OCI-LY7 (cell line): Measurements from ENCODE around the gene MMP15. TPM values are rescaled to one million over a fixed set of nuclear protein-coding genes. Genes with fewer than 3 reads are reported as not detected.

Experiments used
- BruUV-seq: library from RNA; stranded (reverse); fragments of 400-500 nt; replicated peaks from 2 replicates; lab custom pipeline; 2021; lab: Mats Ljungman, UMichigan
- CTCF ChIA-PET: fragments of 300-600 bp; sonication (Branson Sonifier 250); formaldehyde crosslinking; loops from one replicate; lab custom pipeline; 2022; ENCODE audit warnings: antibody characterized with exemption; ENCODE audit not compliant: unreplicated experiment; lab: Charles Lee
- POLR2A ChIA-PET: fragments of 300-600 bp; sonication (Branson Sonifier 250); formaldehyde crosslinking; loops from one replicate; lab custom pipeline; 2022; ENCODE audit warnings: antibody characterized with exemption; lab: Charles Lee
- DNase-seq: peaks from one replicate; pipeline ENCODE4 v3.0.0-alpha.2; 2015; ENCODE audit warnings: low spot score
- H2AFZ ChIP-seq: fragments of 200-600 bp; sonication (generic), shearing (Covaris generic); 2 replicates; pipeline ENCODE4 v1.6.1; 2014; ENCODE audit warnings: mild to moderate bottlenecking, antibody characterized with exemption, low read length, moderate library complexity
- H3K27ac ChIP-seq: fragments of 200-600 bp; sonication (generic); 2 replicates; pipeline ENCODE4 v1.5.1; 2014; ENCODE audit warnings: mixed run types, low read depth, mild to moderate bottlenecking, moderate library complexity, low read length, inconsistent platforms; ENCODE audit not compliant: poor library complexity, severe bottlenecking
- H3K36me3 ChIP-seq: fragments of 200-600 bp; sonication (generic); 2 replicates; pipeline ENCODE4 v1.6.1; 2014; ENCODE audit warnings: mild to moderate bottlenecking, antibody characterized with exemption, low read length, moderate library complexity, mixed read lengths; ENCODE audit not compliant: insufficient read depth
- H3K4me1 ChIP-seq: fragments of 200-600 bp; sonication (generic); 2 replicates; pipeline ENCODE4 v1.5.1; 2014; ENCODE audit warnings: mild to moderate bottlenecking, low read length; ENCODE audit not compliant: insufficient read depth, poor library complexity, severe bottlenecking
- H3K4me2 ChIP-seq: fragments of 200-600 bp; sonication (generic); 2 replicates; pipeline ENCODE4 v1.6.1; 2014; ENCODE audit warnings: mild to moderate bottlenecking, low read length
- H3K4me3 ChIP-seq: fragments of 200-600 bp; sonication (generic); 2 replicates; pipeline ENCODE4 v1.5.1; 2014; ENCODE audit warnings: mild to moderate bottlenecking, low read depth, low read length; ENCODE audit not compliant: poor library complexity, severe bottlenecking
- H3K79me2 ChIP-seq: fragments of 200-600 bp; sonication (generic); 2 replicates; pipeline ENCODE4 v1.6.1; 2016; ENCODE audit warnings: low read depth, mild to moderate bottlenecking, low read length, moderate library complexity, mixed read lengths; ENCODE audit not compliant: insufficient read depth
- H3K9me2 ChIP-seq: fragments of 200-600 bp; sonication (generic); 2 replicates; pipeline ENCODE4 v1.6.1; 2016; ENCODE audit warnings: mild to moderate bottlenecking, low read length, mixed read lengths; ENCODE audit not compliant: insufficient read depth
- H3K9me3 ChIP-seq: fragments of 200-600 bp; sonication (generic); 2 replicates; pipeline ENCODE4 v1.6.1; 2014; ENCODE audit warnings: mild to moderate bottlenecking, mixed run types, low read length, mixed read lengths
- H4K20me1 ChIP-seq: fragments of 200-600 bp; sonication (generic); 2 replicates; pipeline ENCODE4 v1.6.1; 2014; ENCODE audit warnings: mild to moderate bottlenecking, antibody characterized with exemption, low read length, moderate library complexity, mixed read lengths; ENCODE audit not compliant: insufficient read depth
- EZH2phosphoT487 ChIP-seq: fragments of 200-600 bp; sonication (generic); IDR thresholded peaks from 2 replicates; pipeline ENCODE4 v1.6.1; 2018; ENCODE audit warnings: low read depth, borderline replicate concordance, mild to moderate bottlenecking, mixed run types, antibody characterized with exemption, low read length, moderate library complexity, mixed read lengths
- intact Hi-C: fragments of 100-400 bp; cut with micrococcal nuclease; formaldehyde crosslinking; loops from one replicate; pipeline ENCODE4 v1.10.0; 2022; ENCODE audit not compliant: unreplicated experiment
- total RNA-seq, 2 experiments: library from RNA; depleted of rRNA in 1 of 2; stranded (reverse); fragments of >200 nt in 1 of 2; shearing (Covaris generic) in 1 of 2; gene quantifications; 2 replicates each; pipeline ENCODE4 v1.2.3, GENCODE V29; 2014 to 2022
- TF ChIP-seq, protein P1 (sequence below): fragments of 200-600 bp; sonication (generic); conservative IDR thresholded peaks from 2 replicates; pipeline ENCODE4 v1.5.1; 2014; ENCODE audit warnings: mild to moderate bottlenecking, antibody characterized with exemption, low read length, moderate library complexity, mixed read lengths

The MMP15 gene
- total RNA-seq, 2 experiments from 2014 or later: 0.21 TPM; not detected in 1

DNA sequence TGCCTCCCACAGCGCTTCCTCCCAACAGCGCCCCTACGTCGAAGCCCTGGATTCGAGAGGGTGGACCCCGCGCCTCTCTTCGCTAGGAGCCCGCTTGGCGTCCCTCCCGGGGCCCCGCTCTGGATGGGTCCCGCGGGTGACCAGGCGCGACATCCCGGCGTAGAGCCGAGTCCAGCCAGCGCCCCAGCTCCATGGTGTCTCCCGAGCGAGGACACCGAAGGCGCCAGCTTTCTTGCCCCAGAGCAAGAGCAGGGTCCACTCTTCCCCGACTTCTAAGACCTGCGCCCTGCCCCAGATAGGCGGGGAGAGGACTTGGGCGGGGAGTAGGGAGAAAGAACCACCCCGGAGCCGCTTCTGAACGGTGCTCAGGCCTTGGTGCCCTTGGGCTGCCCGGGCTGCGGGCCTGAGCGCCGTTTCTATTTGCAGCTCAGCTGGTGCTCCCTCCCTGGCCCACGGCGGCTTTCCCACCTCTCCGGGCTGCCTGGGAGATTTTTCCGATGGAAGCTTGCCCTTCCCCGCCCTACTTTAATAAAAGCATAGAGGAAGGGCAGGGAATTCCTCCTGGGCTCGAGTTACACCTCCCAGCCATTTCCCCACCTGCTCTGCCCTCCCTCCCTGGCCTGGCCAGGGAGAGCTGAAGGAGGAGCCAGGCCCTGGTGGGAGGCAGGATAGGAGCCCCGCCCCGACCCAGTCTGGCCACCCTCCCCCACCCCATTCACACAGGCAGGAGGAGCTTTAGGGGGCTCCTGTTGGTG, 1.8 kb downstream of the MMP15 start:
- no peak overlapping the region for H3K4me2 ChIP-seq
- H3K36me3 ChIP-seq: no peaks in the 10 kb centered on the region
- TF ChIP-seq, protein P1, sequence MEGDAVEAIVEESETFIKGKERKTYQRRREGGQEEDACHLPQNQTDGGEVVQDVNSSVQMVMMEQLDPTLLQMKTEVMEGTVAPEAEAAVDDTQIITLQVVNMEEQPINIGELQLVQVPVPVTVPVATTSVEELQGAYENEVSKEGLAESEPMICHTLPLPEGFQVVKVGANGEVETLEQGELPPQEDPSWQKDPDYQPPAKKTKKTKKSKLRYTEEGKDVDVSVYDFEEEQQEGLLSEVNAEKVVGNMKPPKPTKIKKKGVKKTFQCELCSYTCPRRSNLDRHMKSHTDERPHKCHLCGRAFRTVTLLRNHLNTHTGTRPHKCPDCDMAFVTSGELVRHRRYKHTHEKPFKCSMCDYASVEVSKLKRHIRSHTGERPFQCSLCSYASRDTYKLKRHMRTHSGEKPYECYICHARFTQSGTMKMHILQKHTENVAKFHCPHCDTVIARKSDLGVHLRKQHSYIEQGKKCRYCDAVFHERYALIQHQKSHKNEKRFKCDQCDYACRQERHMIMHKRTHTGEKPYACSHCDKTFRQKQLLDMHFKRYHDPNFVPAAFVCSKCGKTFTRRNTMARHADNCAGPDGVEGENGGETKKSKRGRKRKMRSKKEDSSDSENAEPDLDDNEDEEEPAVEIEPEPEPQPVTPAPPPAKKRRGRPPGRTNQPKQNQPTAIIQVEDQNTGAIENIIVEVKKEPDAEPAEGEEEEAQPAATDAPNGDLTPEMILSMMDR: no peak
- TF ChIP-seq EZH2phosphoT487: no peak
- intact Hi-C loops: loop anchor here (5.0 kb wide), 1 partner anchor 170 kb away; the partner anchor contains the start of gene CSNK2A2
- H3K4me3 ChIP-seq: no peak overlapping the region
- ChIA-PET CTCF (interaction anchor here (0.5 kb wide), 1 partner anchor 165 kb away, joined by 3 read pairs; no protein-coding TSS in a partner anchor), POLR2A (interaction anchor here (0.6 to 1.3 kb wide), 3 partner anchors 12 to 294 kb away, joined by 3 to 4 read pairs (median 3); no protein-coding TSS in a partner anchor)
- H3K79me2 ChIP-seq: no peaks in the 10 kb centered on the region
- no peaks in the 10 kb centered on the region for H3K9me2 ChIP-seq
- DNase-seq: no peak
- H3K9me3 ChIP-seq: no peaks in the 10 kb centered on the region
- no peak overlapping the region for H3K27ac ChIP-seq
- H3K4me1 ChIP-seq: peaks cover 4% of the 10 kb centered on the region
- BruUV-seq: no TSS peak
- H2AFZ ChIP-seq: no peak overlapping the region
- H4K20me1 ChIP-seq: no peaks in the 10 kb centered on the region

DNA sequence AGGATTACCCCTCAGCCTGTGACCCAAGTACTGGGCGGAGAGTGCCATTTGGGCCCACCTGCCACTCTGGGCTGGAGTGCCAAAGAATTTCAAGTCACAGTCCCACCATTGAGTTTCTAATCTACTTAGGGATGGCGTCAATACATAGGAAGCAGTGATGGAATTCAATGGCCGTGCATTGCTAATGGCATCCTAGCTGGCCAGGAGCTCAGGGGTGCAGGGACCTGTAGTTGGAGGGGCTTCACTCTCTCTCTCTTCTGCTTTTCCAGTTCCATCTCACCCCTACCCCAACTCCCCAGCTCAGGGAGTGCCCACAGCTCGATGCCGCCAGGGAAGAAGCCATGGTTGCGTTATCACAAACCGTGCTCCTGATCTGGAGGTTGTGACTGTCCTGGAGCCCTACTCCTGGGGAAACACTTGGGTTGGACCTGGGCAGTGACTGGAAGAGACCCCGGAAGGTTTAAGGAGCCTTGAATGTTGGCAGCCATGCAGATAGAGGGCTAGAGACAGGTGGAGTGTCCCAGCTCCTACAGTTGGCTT, 2.4 kb downstream of the MMP15 start:
- CTCF ChIA-PET: interaction anchor here (0.5 kb wide), 1 partner anchor 166 kb away, joined by 3 read pairs; no protein-coding TSS in a partner anchor
- Histone ChIP-seq H3K79me2 (no peaks in the 10 kb centered on the region), H3K27ac (no peak overlapping the region), H3K4me1 (peaks cover 11% of the 10 kb centered on the region), H3K4me2 (no peak overlapping the region), H3K9me2 (no peaks in the 10 kb centered on the region), H3K9me3 (no peaks in the 10 kb centered on the region), H2AFZ (no peak overlapping the region), H3K36me3 (no peaks in the 10 kb centered on the region), H3K4me3 (no peak overlapping the region), H4K20me1 (no peaks in the 10 kb centered on the region)
- no peak for DNase-seq
- POLR2A ChIA-PET: interaction anchor here (0.6 to 1.3 kb wide), 3 partner anchors 11 to 293 kb away, joined by 3 to 4 read pairs (median 3); no protein-coding TSS in a partner anchor
- no TSS peak for BruUV-seq
- intact Hi-C loops: loop anchor here (5.0 kb wide), 1 partner anchor 169 kb away; the partner anchor contains the start of gene CSNK2A2
- no peak for TF ChIP-seq EZH2phosphoT487
- TF ChIP-seq, protein P1: no peak
